PC-3 (cell line): ENCODE measurements around the gene ITGA1. TPM values are rescaled to one million over a fixed set of nuclear protein-coding genes. Genes with fewer than 3 reads are reported as not detected.
A peak's percentile ranks its signal among the peaks of the same experiment; 100 is the strongest.

Experiments used
- ATAC-seq: fragments of 200-7000 bp; cut with Tn5 transposase; 2 replicates; pipeline ENCODE4 v1.9.1; 2020; ENCODE audit warnings: mild to moderate bottlenecking, moderate library complexity
- BruUV-seq: library from RNA; stranded (reverse); fragments of 400-500 nt; replicated peaks from 2 replicates; lab custom pipeline; 2021; lab: Mats Ljungman, UMichigan
- CTCF ChIA-PET: fragments of 300-600 bp; sonication (Branson Sonifier 250); formaldehyde crosslinking; loops from one replicate; lab custom pipeline; 2022; ENCODE audit warnings: antibody characterized with exemption; lab: Charles Lee
- POLR2A ChIA-PET: fragments of 300-600 bp; sonication (Branson Sonifier 250); formaldehyde crosslinking; loops from one replicate; lab custom pipeline; 2022; ENCODE audit warnings: antibody characterized with exemption; ENCODE audit not compliant: unreplicated experiment; lab: Charles Lee
- DNase-seq: peaks from one replicate; pipeline ENCODE4 v3.0.0-alpha.2; 2015
- H2AFZ ChIP-seq: fragments of 300-600 bp; sonication (generic); 2 replicates; pipeline ENCODE4 v1.6.0; 2016; ENCODE audit warnings: antibody characterized with exemption, low read length
- H3F3A ChIP-seq: fragments of 300-600 bp; sonication (generic); one replicate; pipeline ENCODE4 v1.6.0; 2017; ENCODE audit warnings: antibody characterized with exemption, low read length, control low read depth, mild to moderate bottlenecking; ENCODE audit not compliant: unreplicated experiment
- H3K27ac ChIP-seq: fragments of 300-600 bp; sonication (generic); 2 replicates; pipeline ENCODE4 v1.5.1; 2016; ENCODE audit warnings: mild to moderate bottlenecking, low read length
- H3K27me3 ChIP-seq: fragments of 300-600 bp; sonication (generic); 2 replicates; pipeline ENCODE4 v1.6.1; 2016; ENCODE audit warnings: low read length, mixed read lengths
- H3K36me3 ChIP-seq: fragments of 300-600 bp; sonication (generic); 2 replicates; pipeline ENCODE4 v1.6.1; 2016; ENCODE audit warnings: low read depth, mixed run types, low read length, mixed read lengths
- H3K4me1 ChIP-seq: fragments of 300-600 bp; sonication (generic); 2 replicates; pipeline ENCODE4 v1.5.1; 2016; ENCODE audit warnings: low read length; ENCODE audit not compliant: insufficient read depth
- H3K4me2 ChIP-seq: fragments of 300-600 bp; sonication (generic); 2 replicates; pipeline ENCODE4 v1.6.0; 2016; ENCODE audit warnings: low read length
- H3K4me3 ChIP-seq: fragments of 300-600 bp; sonication (generic); 2 replicates; pipeline ENCODE4 v1.5.1; 2016; ENCODE audit warnings: mild to moderate bottlenecking, low read length, mixed read lengths
- H3K79me2 ChIP-seq: fragments of 300-600 bp; sonication (generic); 2 replicates; pipeline ENCODE4 v1.6.1; 2017; ENCODE audit warnings: low read length, mixed read lengths
- H3K9ac ChIP-seq: fragments of 300-600 bp; sonication (generic); 2 replicates; pipeline ENCODE4 v1.6.0; 2016; ENCODE audit warnings: mild to moderate bottlenecking, low read length
- H3K9me2 ChIP-seq: fragments of 300-600 bp; sonication (generic); replicated peaks from 2 replicates; pipeline ENCODE4 v1.6.1; 2016; ENCODE audit warnings: mixed run types, low read length, mixed read lengths
- H3K9me3 ChIP-seq: fragments of 300-600 bp; sonication (generic); 2 replicates; pipeline ENCODE4 v1.6.1; 2016; ENCODE audit warnings: low read length, mixed read lengths
- H4K20me1 ChIP-seq: fragments of 300-600 bp; sonication (generic); 2 replicates; pipeline ENCODE4 v1.6.1; 2016; ENCODE audit warnings: low read length, mixed read lengths
- EZH2 ChIP-seq: fragments of 300-600 bp; sonication (generic); IDR thresholded peaks from one replicate; pipeline ENCODE4 v1.6.1; 2017; ENCODE audit warnings: antibody characterized with exemption, mild to moderate bottlenecking, low read length; ENCODE audit not compliant: unreplicated experiment
- EZH2phosphoT487 ChIP-seq: fragments of 300-600 bp; sonication (generic); IDR thresholded peaks from 2 replicates; pipeline ENCODE4 v1.6.1; 2018; ENCODE audit warnings: mild to moderate bottlenecking, antibody characterized with exemption, low read length, borderline replicate concordance
- intact Hi-C: fragments of 100-400 bp; cut with micrococcal nuclease; formaldehyde crosslinking; loops from 2 replicates; pipeline ENCODE4 v1.9.0; 2023
- total RNA-seq: library from RNA; depleted of rRNA; stranded (reverse); fragments of >200 nt; gene quantifications from 2 replicates; pipeline ENCODE4 v1.2.3, GENCODE V29; 2014
- TF ChIP-seq, protein P1 (sequence below): fragments of 300-600 bp; sonication (generic); conservative IDR thresholded peaks from 2 replicates; pipeline ENCODE4 v1.5.1; 2017; ENCODE audit warnings: antibody characterized with exemption, low read depth, mild to moderate bottlenecking, low read length

Gene ITGA1
- total RNA-seq, 1 experiment from 2014 or later = 4.7 TPM

DNA sequence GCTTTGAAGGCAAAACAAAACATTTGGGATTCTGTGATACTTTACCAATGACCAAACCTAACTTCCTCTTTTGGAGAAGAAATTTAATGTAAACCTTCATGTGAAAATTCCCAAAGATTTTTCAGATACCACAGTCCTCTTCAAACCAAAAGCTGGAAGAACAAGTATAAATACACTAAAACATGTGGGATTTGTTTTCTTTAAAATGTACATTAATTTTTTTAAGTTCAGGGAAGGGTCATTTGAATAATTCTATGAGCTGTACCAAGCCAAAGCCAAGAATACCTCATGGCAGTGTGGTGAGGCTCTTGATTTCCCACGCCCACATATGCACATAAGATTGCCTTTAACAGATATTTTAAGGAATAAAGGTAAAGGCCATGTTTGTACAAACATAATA, 28.4 kb upstream of the ITGA1 start:
- CTCF ChIA-PET = no interaction called here

DNA sequence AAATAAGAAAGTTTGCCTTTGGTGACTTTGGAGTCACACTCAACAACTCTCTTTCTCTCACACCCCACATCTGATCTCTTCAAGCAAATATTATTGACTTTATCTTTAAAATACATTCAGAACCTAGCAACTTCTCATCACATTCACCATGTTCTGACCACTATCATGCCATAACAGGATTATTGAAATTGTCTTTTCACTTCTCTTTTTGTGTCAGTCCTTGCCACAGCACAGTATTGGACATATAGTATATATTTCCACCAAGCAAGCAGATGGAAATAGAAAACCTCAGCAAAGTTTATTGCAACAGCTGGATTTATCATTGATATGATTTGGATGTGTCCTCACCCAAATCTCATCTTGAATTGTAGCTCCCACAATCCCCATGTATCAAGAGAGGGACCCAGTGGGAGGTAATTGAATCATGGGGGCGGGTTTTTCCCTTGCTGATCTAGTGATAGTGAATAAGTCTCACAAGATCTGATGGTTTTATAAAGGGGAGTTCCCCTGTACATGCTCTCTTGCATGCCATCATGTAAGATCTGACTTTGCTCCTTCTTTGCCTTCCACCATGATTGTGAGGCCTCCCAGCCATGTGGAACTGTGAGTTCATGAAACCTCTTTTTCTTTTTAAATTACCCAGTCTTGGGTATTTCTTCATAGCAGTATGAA, 26.9 kb upstream of the ITGA1 start:
- BruUV-seq = no TSS peak
- intact Hi-C loops = no loop called here

More for the DNA sequence above, 28.4 kb upstream of the ITGA1 start:
- Histone ChIP-seq H3K4me3 (no peak overlapping the region), H3K9me3 (no peaks in the 10 kb centered on the region), H3K27me3 (no peaks in the 10 kb centered on the region), H3F3A (no peaks in the 10 kb centered on the region), H3K9ac (peak overlapping the region; percentile 83), H2AFZ (no peak overlapping the region), H4K20me1 (no peaks in the 10 kb centered on the region), H3K79me2 (no peaks in the 10 kb centered on the region), H3K9me2 (no peaks in the 10 kb centered on the region), H3K4me1 (peaks cover 20% of the 10 kb centered on the region), H3K4me2 (no peak overlapping the region), H3K36me3 (no peaks in the 10 kb centered on the region), H3K27ac (peak overlapping the region; percentile 99)
- POLR2A ChIA-PET = no interaction called here
- no TSS peak for BruUV-seq
- TF ChIP-seq EZH2 (no peak), EZH2phosphoT487 (no peak)
- TF ChIP-seq, protein P1, sequence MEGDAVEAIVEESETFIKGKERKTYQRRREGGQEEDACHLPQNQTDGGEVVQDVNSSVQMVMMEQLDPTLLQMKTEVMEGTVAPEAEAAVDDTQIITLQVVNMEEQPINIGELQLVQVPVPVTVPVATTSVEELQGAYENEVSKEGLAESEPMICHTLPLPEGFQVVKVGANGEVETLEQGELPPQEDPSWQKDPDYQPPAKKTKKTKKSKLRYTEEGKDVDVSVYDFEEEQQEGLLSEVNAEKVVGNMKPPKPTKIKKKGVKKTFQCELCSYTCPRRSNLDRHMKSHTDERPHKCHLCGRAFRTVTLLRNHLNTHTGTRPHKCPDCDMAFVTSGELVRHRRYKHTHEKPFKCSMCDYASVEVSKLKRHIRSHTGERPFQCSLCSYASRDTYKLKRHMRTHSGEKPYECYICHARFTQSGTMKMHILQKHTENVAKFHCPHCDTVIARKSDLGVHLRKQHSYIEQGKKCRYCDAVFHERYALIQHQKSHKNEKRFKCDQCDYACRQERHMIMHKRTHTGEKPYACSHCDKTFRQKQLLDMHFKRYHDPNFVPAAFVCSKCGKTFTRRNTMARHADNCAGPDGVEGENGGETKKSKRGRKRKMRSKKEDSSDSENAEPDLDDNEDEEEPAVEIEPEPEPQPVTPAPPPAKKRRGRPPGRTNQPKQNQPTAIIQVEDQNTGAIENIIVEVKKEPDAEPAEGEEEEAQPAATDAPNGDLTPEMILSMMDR = no peak
- DNase-seq (no peak), ATAC-seq (no peak)
- intact Hi-C loops = no loop called here

More for the DNA sequence above, 26.9 kb upstream of the ITGA1 start:
- ATAC-seq (no peak), DNase-seq (no peak)
- no peaks in the 10 kb centered on the region for H3K27me3 ChIP-seq
- no peaks in the 10 kb centered on the region for H3K9me2 ChIP-seq
- H2AFZ ChIP-seq = no peak overlapping the region
- ChIA-PET CTCF (no interaction called here), POLR2A (no interaction called here)
- no peaks in the 10 kb centered on the region for H3K36me3 ChIP-seq
- peaks cover 20% of the 10 kb centered on the region for H3K4me1 ChIP-seq
- no peak overlapping the region for H3K4me2 ChIP-seq
- no peak overlapping the region for H3K4me3 ChIP-seq
- no peaks in the 10 kb centered on the region for H3F3A ChIP-seq
- H3K79me2 ChIP-seq = no peaks in the 10 kb centered on the region
- H3K9ac ChIP-seq = no peak overlapping the region
- H4K20me1 ChIP-seq = no peaks in the 10 kb centered on the region
- TF ChIP-seq EZH2phosphoT487 (no peak), EZH2 (no peak)
- TF ChIP-seq, protein P1 = no peak
- H3K27ac ChIP-seq = no peak overlapping the region
- no peaks in the 10 kb centered on the region for H3K9me3 ChIP-seq
